RWPE2 (cell line): ENCODE measurements around the gene ARHGAP15.

Source experiments
- ATAC-seq: fragments of 200-7000 bp; cut with Tn5 transposase; 3 replicates; pipeline ENCODE4 v1.9.1; 2021; ENCODE audit warnings: low read depth
- DNase-seq: peaks from one replicate; pipeline ENCODE4 v3.0.0-alpha.2; 2020; ENCODE audit warnings: low spot score
- H3K27ac ChIP-seq: fragments of 450-650 bp; 2 replicates; pipeline ENCODE4 v1.5.1; 2017; ENCODE audit warnings: mild to moderate bottlenecking; ENCODE audit not compliant: poor library complexity, severe bottlenecking
- H3K27me3 ChIP-seq: fragments of 250-450 bp; sonication (Bioruptor Pico); 2 replicates; pipeline ENCODE4 v1.5.1; 2021; ENCODE audit warnings: mild to moderate bottlenecking, moderate library complexity; ENCODE audit not compliant: insufficient read depth, poor library complexity, severe bottlenecking
- H3K36me3 ChIP-seq: fragments of 250-450 bp; sonication (Bioruptor Pico); 2 replicates; pipeline ENCODE4 v1.5.1; 2020; ENCODE audit warnings: low read depth, mild to moderate bottlenecking, moderate library complexity
- H3K4me1 ChIP-seq: fragments of 250-450 bp; sonication (Bioruptor Pico); 2 replicates; pipeline ENCODE4 v1.5.1; 2021; ENCODE audit warnings: mild to moderate bottlenecking, moderate library complexity; ENCODE audit not compliant: insufficient read depth, poor library complexity, severe bottlenecking
- H3K4me3 ChIP-seq: fragments of 250-450 bp; sonication (Bioruptor Pico); 2 replicates; pipeline ENCODE4 v1.5.1; 2021; ENCODE audit warnings: mild to moderate bottlenecking, moderate library complexity; ENCODE audit not compliant: severe bottlenecking
- H3K9me3 ChIP-seq: fragments of 250-450 bp; sonication (Bioruptor Pico); 2 replicates; pipeline ENCODE4 v1.5.1; 2021; ENCODE audit warnings: mild to moderate bottlenecking, moderate library complexity; ENCODE audit not compliant: severe bottlenecking
- CTCF ChIP-seq: fragments of 450-650 bp; IDR thresholded peaks from one replicate; pipeline ENCODE4 v1.5.1; 2017; ENCODE audit warnings: mild to moderate bottlenecking, moderate library complexity; ENCODE audit not compliant: poor library complexity, severe bottlenecking

The ARHGAP15 gene

GRCh38 chr2:143333847-143334246, 204.6 kb downstream of the ARHGAP15 start:
- H3K27me3 ChIP-seq: no peaks in the 10 kb centered on the region
- no peak for ATAC-seq
- no peaks in the 10 kb centered on the region for H3K4me1 ChIP-seq
- no peak for TF ChIP-seq CTCF
- H3K4me3 ChIP-seq: no peak overlapping the region
- DNase-seq: no peak
- H3K27ac ChIP-seq: no peak overlapping the region
- H3K9me3 ChIP-seq: no peaks in the 10 kb centered on the region
- H3K36me3 ChIP-seq: no peaks in the 10 kb centered on the region

GRCh38 chr2:143334837-143335236, 205.6 kb downstream of the ARHGAP15 start:
- no peaks in the 10 kb centered on the region for H3K4me1 ChIP-seq
- no peaks in the 10 kb centered on the region for H3K9me3 ChIP-seq
- H3K27ac ChIP-seq: no peak overlapping the region
- no peak for TF ChIP-seq CTCF
- no peak overlapping the region for H3K4me3 ChIP-seq
- H3K36me3 ChIP-seq: no peaks in the 10 kb centered on the region
- ATAC-seq (no peak), DNase-seq (no peak)
- no peaks in the 10 kb centered on the region for H3K27me3 ChIP-seq

- no peaks in the 10 kb centered on the region for H3K27me3 ChIP-seq
- H3K4me3 ChIP-seq: no peak overlapping the region
- no peak for ATAC-seq
- H3K4me1 ChIP-seq: no peaks in the 10 kb centered on the region
- no peak overlapping the region for H3K27ac ChIP-seq
- no peaks in the 10 kb centered on the region for H3K36me3 ChIP-seq
- no peaks in the 10 kb centered on the region for H3K9me3 ChIP-seq
- TF ChIP-seq CTCF: no peak
- DNase-seq: no peak
These were observed 207.5 kb downstream of the ARHGAP15 start for GRCh38 chr2:143336719-143337210.

GRCh38 chr2:143341478-143341877, 212.3 kb downstream of the ARHGAP15 start:
- no peaks in the 10 kb centered on the region for H3K36me3 ChIP-seq
- no peaks in the 10 kb centered on the region for H3K4me1 ChIP-seq
- ATAC-seq (no peak), DNase-seq (no peak)
- no peaks in the 10 kb centered on the region for H3K9me3 ChIP-seq
- TF ChIP-seq CTCF: no peak
- no peaks in the 10 kb centered on the region for H3K27me3 ChIP-seq
- H3K4me3 ChIP-seq: no peak overlapping the region
- no peak overlapping the region for H3K27ac ChIP-seq

- no peak for TF ChIP-seq CTCF
- DNase-seq (no peak), ATAC-seq (no peak)
- Histone ChIP-seq H3K36me3 (no peaks in the 10 kb centered on the region), H3K9me3 (no peaks in the 10 kb centered on the region), H3K4me3 (no peak overlapping the region), H3K27ac (no peak overlapping the region), H3K27me3 (no peaks in the 10 kb centered on the region), H3K4me1 (no peaks in the 10 kb centered on the region)
These were observed 215.6 kb downstream of the ARHGAP15 start for GRCh38 chr2:143344780-143345179.
